Astrocyte (in vitro differentiated cells and primary cell): ENCODE data around the gene HJURP. TPM values are rescaled to one million over a fixed set of nuclear protein-coding genes. Genes with fewer than 3 reads are reported as not detected.

ENCODE experiments used
- DNase-seq: peaks from one replicate; pipeline ENCODE4 v3.0.0-alpha.2; 2010; ENCODE audit warnings: low read depth
- FAIRE-seq: peaks from 2 replicates; lab custom pipeline; 2011; peaks lifted over from hg19 to GRCh38; lab: Jason Lieb, UNC
- H2AFZ ChIP-seq: 2 replicates; pipeline ENCODE4 v1.6.0; 2012; ENCODE audit warnings: low read depth, low read length, inconsistent platforms
- H3K27ac ChIP-seq: 2 replicates; pipeline ENCODE4 v1.5.1; 2011; ENCODE audit warnings: low read depth, low read length, inconsistent platforms
- H3K27me3 ChIP-seq: 2 replicates; pipeline ENCODE4 v1.6.0; 2011; ENCODE audit warnings: low read length, inconsistent platforms; ENCODE audit not compliant: insufficient read depth
- H3K36me3 ChIP-seq: 2 replicates; pipeline ENCODE4 v1.5.1; 2011; ENCODE audit warnings: low read length, inconsistent platforms; ENCODE audit not compliant: insufficient read depth
- H3K4me1 ChIP-seq: 2 replicates; pipeline ENCODE4 v1.5.1; 2011; ENCODE audit warnings: low read length, inconsistent platforms; ENCODE audit not compliant: insufficient read depth
- H3K4me2 ChIP-seq: 2 replicates; pipeline ENCODE4 v1.6.0; 2012; ENCODE audit warnings: low read length, inconsistent platforms
- H3K4me3 ChIP-seq: 2 replicates; pipeline ENCODE4 v1.5.1; 2011; ENCODE audit warnings: low read depth, mild to moderate bottlenecking, low read length, inconsistent platforms; ENCODE audit not compliant: insufficient read depth
- H3K79me2 ChIP-seq: 2 replicates; pipeline ENCODE4 v1.6.0; 2012; ENCODE audit warnings: mild to moderate bottlenecking, low read length, inconsistent platforms; ENCODE audit not compliant: insufficient read depth
- H3K9ac ChIP-seq: 2 replicates; pipeline ENCODE4 v1.6.0; 2012; ENCODE audit warnings: mild to moderate bottlenecking, low read length, inconsistent platforms
- H3K9me3 ChIP-seq: 2 replicates; pipeline ENCODE4 v1.5.1; 2012; ENCODE audit warnings: low read depth, mild to moderate bottlenecking, low read length, inconsistent platforms; ENCODE audit not compliant: insufficient read depth
- H4K20me1 ChIP-seq: 2 replicates; pipeline ENCODE4 v1.6.0; 2012; ENCODE audit warnings: low read length, inconsistent platforms; ENCODE audit not compliant: insufficient read depth
- H3K27ac Mint-ChIP-seq: one replicate; pipeline ENCODE4 v1.8.0; 2021; ENCODE audit warnings: mild to moderate bottlenecking, mixed read lengths; ENCODE audit not compliant: unreplicated experiment
- H3K27me3 Mint-ChIP-seq: one replicate; pipeline ENCODE4 v1.8.0; 2021; ENCODE audit warnings: low read depth, mixed read lengths; ENCODE audit not compliant: unreplicated experiment
- H3K36me3 Mint-ChIP-seq: one replicate; pipeline ENCODE4 v1.8.0; 2021; ENCODE audit warnings: low read depth, mixed read lengths; ENCODE audit not compliant: unreplicated experiment
- H3K4me1 Mint-ChIP-seq: one replicate; pipeline ENCODE4 v1.8.0; 2021; ENCODE audit warnings: low read depth, mixed read lengths; ENCODE audit not compliant: unreplicated experiment
- H3K4me3 Mint-ChIP-seq: one replicate; pipeline ENCODE4 v1.8.0; 2021; ENCODE audit warnings: mild to moderate bottlenecking, moderate library complexity, mixed read lengths; ENCODE audit not compliant: unreplicated experiment
- H3K9me3 Mint-ChIP-seq: one replicate; pipeline ENCODE4 v1.8.0; 2021; ENCODE audit warnings: mild to moderate bottlenecking, mixed read lengths; ENCODE audit not compliant: unreplicated experiment
- CTCF ChIP-seq: IDR thresholded peaks from 2 replicates; pipeline ENCODE4 v1.5.1; 2011; ENCODE audit warnings: low read depth, mild to moderate bottlenecking, inconsistent platforms, low read length, moderate library complexity; ENCODE audit not compliant: insufficient read depth
- EZH2 ChIP-seq: IDR thresholded peaks from 2 replicates; pipeline ENCODE4 v1.6.1; 2012; ENCODE audit warnings: mild to moderate bottlenecking, low read length, inconsistent platforms; ENCODE audit not compliant: insufficient read depth
- total RNA-seq: library from RNA; stranded (reverse); gene quantifications from 2 replicates; pipeline ENCODE4 v1.2.1, GENCODE V29; 2021

HJURP gene
- total RNA-seq, 1 donor from 2014 or later = 5.9 TPM

- H3K27ac Mint-ChIP-seq = no peak overlapping the region
- peaks cover 46% of the 10 kb centered on the region for H3K27me3 Mint-ChIP-seq
Measured at GRCh38 chr2:233807966-233808935, 46.1 kb downstream of the HJURP start.

GRCh38 chr2:233807215-233807865 is 47.0 kb downstream of the HJURP start:
- Histone ChIP-seq H3K9ac (no peak overlapping the region), H2AFZ (no peak overlapping the region), H3K27ac (no peak overlapping the region), H4K20me1 (no peaks in the 10 kb centered on the region), H3K36me3 (no peaks in the 10 kb centered on the region), H3K27me3 (peaks cover 8% of the 10 kb centered on the region), H3K4me1 (no peaks in the 10 kb centered on the region), H3K4me2 (no peak overlapping the region), H3K9me3 (no peaks in the 10 kb centered on the region), H3K4me3 (no peak overlapping the region), H3K79me2 (no peaks in the 10 kb centered on the region)
- no peak for TF ChIP-seq CTCF
- TF ChIP-seq EZH2 = no peak
- peaks cover 50% of the 10 kb centered on the region for H3K27me3 Mint-ChIP-seq
- no peaks in the 10 kb centered on the region for H3K36me3 Mint-ChIP-seq
- no peaks in the 10 kb centered on the region for H3K9me3 Mint-ChIP-seq
- no peak overlapping the region for H3K4me3 Mint-ChIP-seq
- no peak overlapping the region for H3K27ac Mint-ChIP-seq
- no peak for FAIRE-seq
- no peaks in the 10 kb centered on the region for H3K4me1 Mint-ChIP-seq
- no peak for DNase-seq

More at GRCh38 chr2:233807966-233808935, 46.1 kb downstream of the HJURP start:
- no peak overlapping the region for H3K4me2 ChIP-seq
- no peak overlapping the region for H3K4me3 Mint-ChIP-seq
- no peaks in the 10 kb centered on the region for H3K36me3 Mint-ChIP-seq
- DNase-seq (no peak), FAIRE-seq (no peak)
- no peaks in the 10 kb centered on the region for H3K4me1 ChIP-seq
- no peaks in the 10 kb centered on the region for H3K9me3 ChIP-seq
- H3K4me3 ChIP-seq = no peak overlapping the region
- TF ChIP-seq CTCF = no peak
- TF ChIP-seq EZH2 = no peak
- no peak overlapping the region for H2AFZ ChIP-seq
- H3K9me3 Mint-ChIP-seq = no peaks in the 10 kb centered on the region
- no peak overlapping the region for H3K27ac ChIP-seq
- H3K4me1 Mint-ChIP-seq = no peaks in the 10 kb centered on the region
- no peak overlapping the region for H3K9ac ChIP-seq
- no peaks in the 10 kb centered on the region for H3K79me2 ChIP-seq
- H3K27me3 ChIP-seq = peaks cover 8% of the 10 kb centered on the region
- H3K36me3 ChIP-seq = no peaks in the 10 kb centered on the region
- no peaks in the 10 kb centered on the region for H4K20me1 ChIP-seq
